Sciatic nerve (tissue), 2 donors: ENCODE results near the gene ARAP1. TPM values are rescaled to one million over a fixed set of nuclear protein-coding genes. Genes with fewer than 3 reads are reported as not detected.

Experiments used
- ATAC-seq: fragments of 200-7000 bp; cut with Tn5 transposase; one replicate; pipeline ENCODE4 v1.9.1; 2020; ENCODE audit warnings: mild to moderate bottlenecking, moderate library complexity
- DNase-seq: peaks from one replicate; pipeline ENCODE4 v3.0.0-alpha.2; 2020; ENCODE audit warnings: low spot score
- intact Hi-C: fragments of 100-400 bp; cut with DNase I; formaldehyde crosslinking; loops from one replicate; pipeline ENCODE4 v1.14.2; 2022
- total RNA-seq: library from RNA; stranded (reverse); fragmentation: NEBNext Ultra II Directional; extraction: Animal tissue kit (Norgen Biotek cat#: 25700); gene quantifications from one replicate; pipeline ENCODE4 v1.2.1, GENCODE V29; 2021
- donor health status: DM: no; HTN: no; CAD: no.
- donor health status: DM: no; HTN: no; CAD: no.

ARAP1 gene
- total RNA-seq, 1 donor from 2014 or later: 129 TPM

GRCh38 chr11:72716788-72717435 is 35.3 kb downstream of the ARAP1 start:
- intact Hi-C loops: no loop called here
- no peak for ATAC-seq
- no peak for DNase-seq

GRCh38 chr11:72716290-72716689 is 35.9 kb downstream of the ARAP1 start:
- DNase-seq: no peak
- ATAC-seq: no peak
- intact Hi-C loops: no loop called here

- peak; percentile 20 for ATAC-seq
- DNase-seq: no peak
- intact Hi-C loops: no loop called here
Measured at GRCh38 chr11:72712841-72713240, 39.4 kb downstream of the ARAP1 start.

- DNase-seq (peak; percentile 85), ATAC-seq (peak; percentile 89)
- intact Hi-C loops: no loop called here
Measured at GRCh38 chr11:72712168-72712751, 39.9 kb downstream of the ARAP1 start.

- DNase-seq (no peak), ATAC-seq (no peak)
- intact Hi-C loops: no loop called here
Measured at GRCh38 chr11:72711141-72711540, 41.1 kb downstream of the ARAP1 start.

GRCh38 chr11:72710278-72710677 is 41.9 kb downstream of the ARAP1 start:
- intact Hi-C loops: no loop called here
- DNase-seq (no peak), ATAC-seq (no peak)

- no peak for ATAC-seq
- DNase-seq: no peak
- intact Hi-C loops: no loop called here
Measured at GRCh38 chr11:72709478-72710238, 42.5 kb downstream of the ARAP1 start.

GRCh38 chr11:72707032-72707431 is 45.2 kb downstream of the ARAP1 start:
- no peak for DNase-seq
- intact Hi-C loops: no loop called here
- ATAC-seq: no peak

- ATAC-seq (no peak), DNase-seq (no peak)
- intact Hi-C loops: no loop called here
Measured at GRCh38 chr11:72706579-72706978, 45.6 kb downstream of the ARAP1 start.

- intact Hi-C loops: no loop called here
- ATAC-seq (no peak), DNase-seq (no peak)
Measured at GRCh38 chr11:72705442-72706365, 46.5 kb downstream of the ARAP1 start.

GRCh38 chr11:72704783-72705265 is 47.4 kb downstream of the ARAP1 start:
- DNase-seq (no peak), ATAC-seq (no peak)
- intact Hi-C loops: no loop called here

- no peak for DNase-seq
- ATAC-seq: peak; percentile 12
- intact Hi-C loops: no loop called here
Measured at GRCh38 chr11:72704028-72704782, 48.0 kb downstream of the ARAP1 start.

- ATAC-seq: peak; percentile 90
- peak; percentile 89 for DNase-seq
- intact Hi-C loops: loop anchor here (2.0 kb wide), 1 partner anchor 177 kb away; no protein-coding TSS in a partner anchor
Measured at GRCh38 chr11:72703267-72704008, 48.8 kb downstream of the ARAP1 start.

GRCh38 chr11:72702577-72703241 is 49.5 kb downstream of the ARAP1 start:
- no peak for ATAC-seq
- DNase-seq: no peak
- intact Hi-C loops: loop anchor here (2.0 kb wide), 1 partner anchor 176 kb away; no protein-coding TSS in a partner anchor

- ATAC-seq: no peak
- DNase-seq: no peak
- intact Hi-C loops: loop anchor here (2.0 kb wide), 1 partner anchor 175 kb away; no protein-coding TSS in a partner anchor
Measured at GRCh38 chr11:72702096-72702495, 50.1 kb downstream of the ARAP1 start.

- ATAC-seq (no peak), DNase-seq (no peak)
- intact Hi-C loops: no loop called here
Measured at GRCh38 chr11:72701466-72701865, 50.7 kb downstream of the ARAP1 start.

- ATAC-seq (no peak), DNase-seq (no peak)
- intact Hi-C loops: no loop called here
Measured at GRCh38 chr11:72700146-72700545, 52.1 kb downstream of the ARAP1 start.
